Fibroblast of lung (primary cell): ENCODE measurements around the gene KRTAP5-11. TPM values are rescaled to one million over a fixed set of nuclear protein-coding genes. Genes with fewer than 3 reads are reported as not detected.
A peak's percentile ranks its signal among the peaks of the same experiment; 100 is the strongest.
"Not testable (repeated sequence)": the region's sequence is repeated elsewhere in the genome, so short reads cannot be mapped to it uniquely, and the experiment has no call there.

ENCODE experiments used
- DNase-seq, 2 donors: peaks; one replicate each; pipeline versions ENCODE4 v3.0.0 to v3.0.0-alpha.2; 2010; ENCODE audit warnings: low read depth in 2 of 2
- H2AFZ ChIP-seq: 2 replicates; pipeline ENCODE4 v1.5.1; 2012; ENCODE audit warnings: low read length, control low read depth, inconsistent platforms
- H3K27ac ChIP-seq: 2 replicates; pipeline ENCODE4 v1.5.1; 2011; ENCODE audit warnings: low read length, control low read depth; ENCODE audit not compliant: insufficient read depth
- H3K27me3 ChIP-seq: 2 replicates; pipeline ENCODE4 v1.5.1; 2011; ENCODE audit warnings: mild to moderate bottlenecking, low read length; ENCODE audit not compliant: control insufficient read depth, insufficient read depth
- H3K36me3 ChIP-seq: 2 replicates; pipeline ENCODE4 v1.5.1; 2011; ENCODE audit warnings: low read length; ENCODE audit not compliant: control insufficient read depth, insufficient read depth
- H3K4me1 ChIP-seq: 2 replicates; pipeline ENCODE4 v1.5.1; 2011; ENCODE audit warnings: low read length; ENCODE audit not compliant: control insufficient read depth, insufficient read depth; ENCODE audit errors: extremely low read depth
- H3K4me2 ChIP-seq: 2 replicates; pipeline ENCODE4 v1.5.1; 2011; ENCODE audit warnings: low read length, control low read depth; ENCODE audit not compliant: insufficient read depth; ENCODE audit errors: extremely low read depth
- H3K4me3 ChIP-seq, 4 experiments: fragments of 200-600 bp in 1 of 4; sonication (generic) in 1 of 4; replicated peaks in 1 of 4; 2 replicates each; pipeline ENCODE4 v1.5.1; 2011 to 2016; ENCODE audit warnings: low read length in 4 of 4, low read depth in 3 of 4, mild to moderate bottlenecking in 3 of 4, control low read depth in 2 of 4, inconsistent platforms in 1 of 4, mixed read lengths in 1 of 4; ENCODE audit not compliant: insufficient read depth in 1 of 4; ENCODE audit errors: control extremely low read depth in 1 of 4
- H3K79me2 ChIP-seq: 2 replicates; pipeline ENCODE4 v1.5.1; 2012; ENCODE audit warnings: mild to moderate bottlenecking, low read length, inconsistent platforms; ENCODE audit not compliant: control insufficient read depth, insufficient read depth
- H3K9ac ChIP-seq: 2 replicates; pipeline ENCODE4 v1.5.1; 2011; ENCODE audit warnings: mild to moderate bottlenecking, low read length, control low read depth; ENCODE audit not compliant: insufficient read depth
- H3K9me3 ChIP-seq: 2 replicates; pipeline ENCODE4 v1.5.1; 2012; ENCODE audit warnings: low read depth, low read length; ENCODE audit not compliant: control insufficient read depth, insufficient read depth
- H4K20me1 ChIP-seq: 2 replicates; pipeline ENCODE4 v1.5.1; 2011; ENCODE audit warnings: low read length; ENCODE audit not compliant: control insufficient read depth, insufficient read depth; ENCODE audit errors: extremely low read depth
- CTCF ChIP-seq, 2 donors: IDR thresholded peaks in 1 of 2; conservative IDR thresholded peaks in 1 of 2; 1 replicate in 1 of 2; 2 replicates in 1 of 2; pipeline ENCODE4 v1.5.1; 2011 to 2012; ENCODE audit warnings: low read length in 2 of 2, control low read depth in 1 of 2, inconsistent platforms in 1 of 2, low read depth in 1 of 2, mild to moderate bottlenecking in 1 of 2
- EZH2 ChIP-seq: IDR thresholded peaks from 2 replicates; pipeline ENCODE4 v1.5.1; 2012; ENCODE audit warnings: low read length, control low read depth, mild to moderate bottlenecking; ENCODE audit errors: missing control alignments
- polyA plus RNA-seq, 2 donors: library from polyadenylated mRNA; depleted of rRNA in 1 of 2; stranded (reverse) in 1 of 2; unstranded in 1 of 2; fragments of >200 nt; gene quantifications; 2 replicates each; pipeline ENCODE4 v1.2.1, GENCODE V29; 2011 to 2012; ENCODE audit warnings: missing spikeins in 1 of 2
- total RNA-seq: library from RNA; depleted of rRNA; stranded (reverse); fragments of >200 nt; gene quantifications from 2 replicates; pipeline ENCODE4 v1.2.1, GENCODE V29; 2014

KRTAP5-11 gene
- total and polyA plus RNA-seq, 2 donors (not counting 1 experiment from before 2014, with no cell fraction given) = not detected

GRCh38 chr11:71538666-71538990 is 44.0 kb downstream of the KRTAP5-11 start:
- TF ChIP-seq EZH2 (no peak), CTCF (conservative IDR thresholded peaks at IDR 0.05 in 1 of 2, IDR thresholded peaks at IDR 0.05 in 1 of 2; ENCODE audit: low read depth in 1 of 2, low read length in 2 of 2) (no peak)
- DNase-seq = no peak
- no peaks in the 10 kb centered on the region for H3K36me3 ChIP-seq

GRCh38 chr11:71537977-71538665 is 44.6 kb downstream of the KRTAP5-11 start, which contains the start of gene KRTAP5-8:
TSS of gene KRTAP5-8 (plus strand) at chr11:71538025. CDS start at chr11:71538056, 31 bp downstream.
- H3K4me2 ChIP-seq, H3K9ac ChIP-seq, H3K36me3 ChIP-seq, H4K20me1 ChIP-seq, H3K9me3 ChIP-seq, H2AFZ ChIP-seq, H3K4me1 ChIP-seq, H3K4me3 ChIP-seq, H3K79me2 ChIP-seq, H3K27me3 ChIP-seq, H3K27ac ChIP-seq: not testable (repeated sequence)
- peak in 1 of 2 donors; percentile 26 for DNase-seq

More at GRCh38 chr11:71538666-71538990, 44.0 kb downstream of the KRTAP5-11 start:
- Histone ChIP-seq H3K9ac (no peak overlapping the region), H2AFZ (no peak overlapping the region), H3K4me3 (no peak overlapping the region), H3K27me3 (peaks cover 3% of the 10 kb centered on the region), H4K20me1 (no peaks in the 10 kb centered on the region), H3K27ac (no peak overlapping the region), H3K4me2 (no peak overlapping the region), H3K9me3 (no peaks in the 10 kb centered on the region), H3K79me2 (no peaks in the 10 kb centered on the region), H3K4me1 (no peaks in the 10 kb centered on the region)

GRCh38 chr11:71537537-71537936 is 45.1 kb downstream of the KRTAP5-11 start:
- Histone ChIP-seq H2AFZ (no peak overlapping the region), H3K36me3 (no peaks in the 10 kb centered on the region), H3K4me3 (no peak overlapping the region), H3K4me1 (no peaks in the 10 kb centered on the region), H3K9me3 (no peaks in the 10 kb centered on the region), H4K20me1 (no peaks in the 10 kb centered on the region), H3K27me3 (peaks cover 3% of the 10 kb centered on the region), H3K9ac (no peak overlapping the region), H3K4me2 (no peak overlapping the region), H3K27ac (no peak overlapping the region), H3K79me2 (no peaks in the 10 kb centered on the region)
- TF ChIP-seq EZH2 (no peak), CTCF (conservative IDR thresholded peaks at IDR 0.05 in 1 of 2, IDR thresholded peaks at IDR 0.05 in 1 of 2; ENCODE audit: low read depth in 1 of 2, low read length in 2 of 2) (no peak)
- DNase-seq = no peak
